Adrenal gland (tissue), 5 donors: ENCODE results near the gene ZNF460.

ENCODE experiments used
- POLR2A ChIP-seq, 2 donors: fragments of 450-650 bp; IDR thresholded peaks; one replicate each; pipeline ENCODE4 v1.6.1; 2017; ENCODE audit warnings: antibody characterized with exemption in 2 of 2, mild to moderate bottlenecking in 2 of 2, moderate library complexity in 1 of 2
- TF ChIP-seq, protein P1 (sequence below), 6 experiments: fragments of 450-650 bp in 4 of 6; fragments of 200-600 bp in 2 of 6; sonication (generic) in 1 of 6; IDR thresholded peaks; 1 replicate in 5 of 6; 2 replicates in 1 of 6; pipeline versions ENCODE4 v1.5.1 to v1.8.0; 2016 to 2021; ENCODE audit warnings: antibody characterized with exemption in 6 of 6, mild to moderate bottlenecking in 2 of 6, moderate library complexity in 1 of 6
- donor health status: DM: no; HTN: no; CAD: no.

- TF ChIP-seq, protein P1, sequence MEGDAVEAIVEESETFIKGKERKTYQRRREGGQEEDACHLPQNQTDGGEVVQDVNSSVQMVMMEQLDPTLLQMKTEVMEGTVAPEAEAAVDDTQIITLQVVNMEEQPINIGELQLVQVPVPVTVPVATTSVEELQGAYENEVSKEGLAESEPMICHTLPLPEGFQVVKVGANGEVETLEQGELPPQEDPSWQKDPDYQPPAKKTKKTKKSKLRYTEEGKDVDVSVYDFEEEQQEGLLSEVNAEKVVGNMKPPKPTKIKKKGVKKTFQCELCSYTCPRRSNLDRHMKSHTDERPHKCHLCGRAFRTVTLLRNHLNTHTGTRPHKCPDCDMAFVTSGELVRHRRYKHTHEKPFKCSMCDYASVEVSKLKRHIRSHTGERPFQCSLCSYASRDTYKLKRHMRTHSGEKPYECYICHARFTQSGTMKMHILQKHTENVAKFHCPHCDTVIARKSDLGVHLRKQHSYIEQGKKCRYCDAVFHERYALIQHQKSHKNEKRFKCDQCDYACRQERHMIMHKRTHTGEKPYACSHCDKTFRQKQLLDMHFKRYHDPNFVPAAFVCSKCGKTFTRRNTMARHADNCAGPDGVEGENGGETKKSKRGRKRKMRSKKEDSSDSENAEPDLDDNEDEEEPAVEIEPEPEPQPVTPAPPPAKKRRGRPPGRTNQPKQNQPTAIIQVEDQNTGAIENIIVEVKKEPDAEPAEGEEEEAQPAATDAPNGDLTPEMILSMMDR (IDR thresholded peaks at IDR 0.05) = no peak
- TF ChIP-seq POLR2A (IDR thresholded peaks at IDR 0.05) = no peak
These were observed 7.3 kb upstream of the ZNF460 start for GRCh38 chr19:57273014-57273413.
